Measurements from ENCODE around the gene ZNF273.
"Not testable (repeated sequence)": the region's sequence is repeated elsewhere in the genome, so short reads cannot be mapped to it uniquely, and the experiment has no call there.

The ZNF273 gene

DNA sequence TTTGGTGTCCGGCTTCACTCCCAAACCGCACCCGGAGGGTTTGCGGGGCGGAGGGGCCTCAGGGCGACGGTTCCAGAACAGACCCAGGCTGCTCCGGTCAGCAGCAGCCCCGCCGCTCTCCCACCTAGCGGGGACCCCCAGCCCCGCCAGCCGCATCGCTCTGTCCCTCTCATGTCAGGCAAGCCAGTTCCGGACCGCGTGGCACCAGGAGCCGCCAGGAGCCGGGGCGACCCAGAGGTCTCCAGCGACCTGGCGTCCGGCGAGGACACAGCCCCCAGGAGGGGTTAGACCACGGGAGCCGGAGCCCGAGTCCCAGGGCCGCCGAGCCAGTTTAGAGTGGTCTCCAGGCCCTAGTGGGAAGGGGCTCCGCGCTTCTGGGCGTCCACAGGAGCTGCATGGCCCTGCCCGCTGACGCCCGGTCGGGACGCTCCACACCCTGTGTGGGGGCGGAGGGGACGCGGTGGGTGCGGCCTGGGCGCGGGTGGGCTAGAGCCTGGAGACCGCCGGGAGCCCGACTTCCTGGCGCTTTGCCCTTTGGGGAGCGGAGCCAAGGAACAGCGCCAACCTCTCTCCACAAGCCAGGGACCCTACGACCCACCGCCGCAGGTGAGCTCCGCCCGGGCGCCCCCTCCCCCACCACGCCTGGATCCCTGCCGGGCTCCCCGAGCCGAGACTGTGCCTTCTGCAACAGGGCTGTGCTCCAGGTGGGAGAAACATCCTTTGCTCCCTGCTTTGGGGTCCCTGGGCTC, 44.4 kb downstream of the ZNF273 start:
- no peak for DNase-seq

DNA sequence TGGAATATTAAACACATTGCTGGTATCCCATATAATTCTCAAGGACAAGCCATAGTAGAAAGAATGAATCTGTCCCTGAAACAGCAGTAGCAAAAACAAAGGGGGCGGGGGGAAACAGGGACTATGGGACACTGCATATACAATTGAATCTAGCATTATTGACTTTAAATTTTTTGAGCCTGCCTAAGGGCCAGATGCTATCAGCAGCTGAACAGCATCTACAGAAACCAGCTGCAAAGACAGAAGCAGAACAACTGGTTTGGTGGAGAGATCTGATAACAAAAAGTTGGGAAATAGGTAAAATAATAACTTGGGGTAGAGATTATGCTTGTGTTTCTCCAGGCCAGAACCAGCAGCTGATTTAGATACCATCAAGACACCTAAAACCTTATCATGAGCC, 45.7 kb downstream of the ZNF273 start:
- DNase-seq = not testable (repeated sequence)

DNA sequence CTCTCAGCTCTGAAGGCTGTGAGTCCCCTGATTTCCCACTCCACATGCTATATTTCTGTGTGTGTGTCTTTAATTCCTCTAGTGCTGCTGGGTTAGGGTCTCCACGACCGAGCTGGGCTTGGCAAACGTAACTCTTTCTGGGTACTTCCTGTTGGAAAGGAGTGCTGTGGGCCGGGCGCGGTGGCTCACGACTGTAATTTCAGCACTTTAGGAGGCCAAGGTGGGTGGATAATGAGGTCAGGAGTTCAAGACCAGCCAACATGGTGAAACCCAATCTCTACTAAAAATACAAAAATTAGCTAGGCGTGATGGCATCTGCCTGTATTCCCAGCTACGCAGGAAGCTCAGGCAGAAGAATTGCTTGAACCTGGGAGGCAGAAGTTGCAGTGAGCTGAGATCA, 47.6 kb downstream of the ZNF273 start:
- DNase-seq = not testable (repeated sequence)

DNA sequence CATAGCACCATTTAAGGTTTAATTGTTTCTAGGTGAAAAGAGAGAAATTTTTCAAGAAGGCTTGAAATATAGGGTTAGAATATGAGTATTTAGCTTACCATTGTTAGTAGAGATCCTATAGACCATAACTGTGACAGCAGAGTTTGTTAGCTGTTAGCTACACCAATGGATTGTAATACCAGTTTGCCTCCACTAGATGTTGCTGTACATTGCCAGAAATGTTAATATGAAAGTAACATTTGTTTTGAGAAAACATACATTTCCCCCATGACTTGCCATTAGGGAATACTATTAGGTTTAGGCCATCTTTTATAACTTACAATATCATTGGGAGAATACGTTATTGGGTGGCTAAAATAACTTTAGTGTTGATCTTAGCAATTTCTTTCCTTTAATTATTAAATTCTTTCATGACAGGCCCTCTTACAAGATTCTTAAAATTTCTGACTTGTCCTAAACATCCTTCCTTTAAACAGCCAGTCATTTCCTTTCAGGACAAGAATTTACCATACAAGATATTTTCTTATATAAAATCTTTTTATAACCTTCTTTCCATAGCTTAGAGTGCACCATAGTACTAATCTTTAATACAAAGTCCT, 48.3 kb downstream of the ZNF273 start:
- DNase-seq = peak in 1 of 2 donors; percentile 76

DNA sequence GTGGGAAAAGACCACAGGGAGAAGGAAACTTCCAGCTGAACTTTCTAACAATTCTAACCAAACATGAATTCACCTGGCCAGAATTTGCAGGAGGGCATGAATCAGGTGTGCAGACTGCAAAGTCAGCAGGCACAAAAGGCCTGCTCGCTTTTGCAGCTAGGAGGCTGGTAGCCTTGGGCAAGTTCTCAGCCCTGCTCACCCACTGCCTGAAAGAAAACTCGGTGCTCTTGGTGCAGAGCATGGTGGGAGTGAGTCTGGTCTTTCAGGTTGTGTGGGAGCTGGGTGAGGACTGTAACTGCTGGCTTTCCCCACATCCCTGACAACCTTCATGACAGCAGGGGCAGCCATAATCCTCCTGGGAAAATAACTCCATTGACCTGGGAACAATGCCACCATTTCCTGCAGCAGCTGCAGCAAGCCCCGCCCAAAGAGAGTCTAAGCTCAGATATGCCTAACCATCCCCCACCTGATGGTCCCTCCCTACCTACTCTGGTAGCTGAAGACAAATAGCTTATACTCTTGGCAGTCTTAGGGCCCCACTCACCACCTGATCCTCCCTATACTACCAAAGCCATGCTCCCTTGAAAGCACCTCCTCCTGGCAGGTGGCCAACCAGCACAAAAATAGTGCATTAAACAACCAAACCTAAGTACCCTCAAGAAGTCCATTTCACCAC, 56.1 kb downstream of the ZNF273 start:
- DNase-seq = no peak

DNA sequence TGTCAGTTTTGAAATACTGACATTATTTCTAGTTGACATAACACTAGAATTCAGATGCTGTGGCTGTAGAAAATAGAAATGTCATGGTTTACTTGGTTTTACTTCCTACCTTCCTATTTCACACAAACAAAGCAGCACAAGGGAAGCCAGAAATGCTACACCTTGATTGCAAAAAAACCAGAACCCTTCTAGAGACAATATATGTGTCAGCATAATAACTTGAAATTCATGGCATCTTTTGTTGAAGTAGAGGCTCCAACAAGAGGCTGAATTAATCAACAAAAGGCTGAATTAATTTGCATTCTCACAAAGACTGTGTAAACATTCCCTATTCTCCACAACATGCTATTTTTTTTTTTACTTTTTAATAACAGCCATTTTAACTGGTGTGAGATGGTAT, 62.5 kb downstream of the ZNF273 start:
- no peak for DNase-seq

DNA sequence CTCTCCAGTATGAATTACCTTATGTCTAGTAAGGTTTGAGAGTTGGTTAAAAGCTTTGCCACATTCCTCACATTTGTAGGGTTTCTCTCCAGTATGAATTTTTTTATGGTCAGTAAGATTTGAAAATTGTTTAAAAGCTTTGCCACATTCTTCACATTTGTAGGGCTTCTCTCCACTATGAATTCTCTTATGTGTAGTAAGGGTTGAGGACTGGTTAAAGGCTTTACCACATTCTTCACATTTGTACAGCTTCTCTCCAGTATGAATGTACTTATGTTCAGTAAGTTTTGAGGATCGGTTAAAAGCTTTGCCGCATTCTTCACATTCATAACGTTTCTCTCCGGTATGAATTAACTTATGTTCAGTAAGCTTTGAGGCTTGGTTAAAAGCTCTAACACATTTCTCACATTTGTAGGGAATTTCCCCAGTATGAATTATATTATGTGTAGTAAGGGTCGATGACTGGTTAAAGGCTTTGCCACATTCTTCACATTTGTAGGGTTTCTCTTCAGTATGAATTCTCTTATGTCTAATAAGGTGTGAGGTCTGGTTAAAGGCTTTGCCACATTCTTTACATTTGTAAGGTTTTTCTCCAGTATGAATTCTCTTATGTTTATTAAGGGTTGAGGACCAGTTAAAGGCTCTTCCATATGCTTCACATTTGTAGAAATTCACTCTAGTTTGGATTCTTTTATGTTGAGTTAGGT, 75.6 kb downstream of the ZNF273 start:
- no peak for DNase-seq
